Body of pancreas (tissue), 4 donors: Measurements from ENCODE around the gene NVL. TPM values are rescaled to one million over a fixed set of nuclear protein-coding genes. Genes with fewer than 3 reads are reported as not detected.

Experiments used
- ATAC-seq: fragments of 150-250 bp; one replicate; pipeline ENCODE4 v1.9.1; 2016
- DNase-seq, 4 donors: peaks; one replicate each; pipeline ENCODE4 v3.0.0-alpha.2; 2019
- H3K27ac ChIP-seq, 4 donors: fragments of 200-600 bp; sonication (generic); 1 replicate in 3 of 4; 2 replicates in 1 of 4; pipeline versions ENCODE4 v1.5.1 to v1.6.1; 2016 to 2019; ENCODE audit warnings: mild to moderate bottlenecking in 1 of 4, mixed read lengths in 1 of 4, moderate library complexity in 1 of 4
- H3K27me3 ChIP-seq, 2 donors: fragments of 200-600 bp; sonication (generic); one replicate each; pipeline ENCODE4 v1.6.0; 2016; ENCODE audit warnings: mild to moderate bottlenecking in 1 of 2
- H3K36me3 ChIP-seq, 2 donors: fragments of 200-600 bp; sonication (generic); replicated peaks in 1 of 2; 2 replicates each; pipeline ENCODE4 v1.5.1; 2016; ENCODE audit warnings: low read depth in 2 of 2; ENCODE audit not compliant: insufficient read depth in 1 of 2
- H3K4me1 ChIP-seq: fragments of 200-600 bp; sonication (generic); one replicate; pipeline ENCODE4 v1.6.0; 2016
- H3K4me3 ChIP-seq, 2 donors: fragments of 200-600 bp; sonication (generic); 1 replicate in 1 of 2; 2 replicates in 1 of 2; pipeline ENCODE4 v1.5.1; 2016 to 2019
- H3K9me3 ChIP-seq, 3 donors: fragments of 200-600 bp; sonication (generic); 1 replicate in 2 of 3; 2 replicates in 1 of 3; pipeline ENCODE4 v1.5.1; 2016
- CTCF ChIP-seq, 7 experiments: fragments of 450-650 bp in 4 of 7; fragments of 200-600 bp in 3 of 7; sonication (generic) in 3 of 7; IDR thresholded peaks; one replicate each; pipeline ENCODE4 v1.5.1; 2016 to 2019; ENCODE audit warnings: antibody characterized with exemption in 7 of 7
- POLR2A ChIP-seq, 3 donors: fragments of 450-650 bp; IDR thresholded peaks; one replicate each; pipeline ENCODE4 v1.6.1; 2016; ENCODE audit warnings: antibody characterized with exemption in 3 of 3, mild to moderate bottlenecking in 2 of 3
- WGBS, 2 donors: methylation state at CpG; one replicate each; pipeline ENCODE4 v1.1.5; 2017; 5-methylcytosine and 5-hydroxymethylcytosine counted together
- intact Hi-C: fragments of 100-400 bp; cut with DNase I; formaldehyde crosslinking; loops from one replicate; pipeline ENCODE4 v1.15.1; 2023
- total RNA-seq, 2 donors: library from RNA; depleted of rRNA; stranded (reverse); fragments of >200 nt; gene quantifications; one replicate each; pipeline ENCODE4 v1.1.0, GENCODE V29; 2016

The NVL gene
- total RNA-seq, 2 donors from 2014 or later: 24.6 to 31.0 TPM

GRCh38 chr1:224192082-224192788 lies 137.7 kb downstream of the NVL start:
- no peaks in the 10 kb centered on the region for H3K9me3 ChIP-seq
- WGBS, 2 donors: 74 to 86% methylated on average over 4 to 5 of the region's 5 CpGs
- intact Hi-C loops: no loop called here
- H3K36me3 ChIP-seq: peaks cover 0 to 6% of the 10 kb centered on the region in 2 donors
- no peak overlapping the region for H3K4me3 ChIP-seq
- DNase-seq (no peak), ATAC-seq (no peak)
- H3K27ac ChIP-seq: no peak overlapping the region
- no peaks in the 10 kb centered on the region for H3K27me3 ChIP-seq
- TF ChIP-seq CTCF (IDR thresholded peaks at IDR 0.05): no peak
- peaks cover 11% of the 10 kb centered on the region for H3K4me1 ChIP-seq

GRCh38 chr1:224189561-224189960 lies 140.4 kb downstream of the NVL start:
- Histone ChIP-seq H3K36me3 (peaks cover 0 to 6% of the 10 kb centered on the region in 2 donors), H3K27ac (no peak overlapping the region), H3K27me3 (no peaks in the 10 kb centered on the region), H3K9me3 (no peaks in the 10 kb centered on the region), H3K4me1 (peaks cover 7% of the 10 kb centered on the region), H3K4me3 (no peak overlapping the region)
- ATAC-seq: no peak
- intact Hi-C loops: loop anchor here (10.0 kb wide), 1 partner anchor 135 kb away; no protein-coding TSS in a partner anchor
- TF ChIP-seq POLR2A (IDR thresholded peaks at IDR 0.05): no peak
- no peak for TF ChIP-seq CTCF (IDR thresholded peaks at IDR 0.05)
- no peak for DNase-seq
- 93 to 96% methylated on average over 7 of the region's 7 CpGs for whole genome bisulfite sequencing, 2 donors

GRCh38 chr1:224188286-224188685 lies 141.7 kb downstream of the NVL start:
- no peak for TF ChIP-seq CTCF (IDR thresholded peaks at IDR 0.05)
- no peak for TF ChIP-seq POLR2A (IDR thresholded peaks at IDR 0.05)
- Histone ChIP-seq H3K27ac (no peak overlapping the region), H3K4me1 (peaks cover 17% of the 10 kb centered on the region), H3K27me3 (no peaks in the 10 kb centered on the region), H3K4me3 (no peak overlapping the region), H3K36me3 (peaks cover 0 to 4% of the 10 kb centered on the region in 2 donors), H3K9me3 (no peaks in the 10 kb centered on the region)
- 88 to 94% methylated on average over 2 of the region's 2 CpGs for WGBS, 2 donors
- ATAC-seq (no peak), DNase-seq (no peak)
- intact Hi-C loops: loop anchor here (10.0 kb wide), 1 partner anchor 137 kb away; no protein-coding TSS in a partner anchor

- peaks cover 25% of the 10 kb centered on the region for H3K4me1 ChIP-seq
- TF ChIP-seq CTCF (IDR thresholded peaks at IDR 0.05) (no peak), POLR2A (IDR thresholded peaks at IDR 0.05) (no peak)
- intact Hi-C loops: loop anchor here (10.0 kb wide), 1 partner anchor 140 kb away; no protein-coding TSS in a partner anchor
- H3K36me3 ChIP-seq: no peaks in the 10 kb centered on the region
- H3K9me3 ChIP-seq: no peaks in the 10 kb centered on the region
- WGBS, 2 donors: 92 to 97% methylated on average over 8 of the region's 8 CpGs
- no peak overlapping the region for H3K27ac ChIP-seq
- ATAC-seq (no peak), DNase-seq (no peak)
- H3K27me3 ChIP-seq: no peaks in the 10 kb centered on the region
- no peak overlapping the region for H3K4me3 ChIP-seq
These were observed 144.8 kb downstream of the NVL start for GRCh38 chr1:224185208-224185607.
